ENCODE data around the gene SULT4A1. TPM values are rescaled to one million over a fixed set of nuclear protein-coding genes. Genes with fewer than 3 reads are reported as not detected.

Gene SULT4A1
- total and polyA plus RNA-seq, 2 donors (not counting 1 experiment from before 2014, with no cell fraction given): not detected

GRCh38 chr22:43861529-43861928 is 784 bp downstream of the SULT4A1 start:
- H3K4me2 ChIP-seq (replicated peaks; ENCODE audit: low read depth, low read length, poor library complexity, severe bottlenecking): no peak overlapping the region
- no peak overlapping the region for H3K9ac ChIP-seq (ENCODE audit: low read length)
- no peak overlapping the region for H2AFZ ChIP-seq (ENCODE audit: insufficient read depth, low read depth, low read length, poor library complexity, severe bottlenecking)
- H3K27ac ChIP-seq (ENCODE audit: low read length in 2 of 2): no peak overlapping the region
- H3K4me1 ChIP-seq (ENCODE audit: control insufficient read depth in 2 of 2, insufficient read depth in 2 of 2, low read length in 2 of 2): no peaks in the 10 kb centered on the region
- Mint-ChIP-seq H3K4me3 (peak overlapping the region; percentile 40), H3K9me3 (ENCODE audit: insufficient read depth) (no peaks in the 10 kb centered on the region), H3K27ac (no peak overlapping the region), H3K27me3 (peaks cover 62% of the 10 kb centered on the region), H3K4me1 (peaks cover 4% of the 10 kb centered on the region)
- DNase-seq (no peak), ATAC-seq (ENCODE audit: low read depth) (no peak)
- no peaks in the 10 kb centered on the region for H3K36me3 ChIP-seq (replicated peaks in 1 of 2; ENCODE audit: control extremely low read depth in 1 of 2, control insufficient read depth in 1 of 2, extremely low read depth in 1 of 2, insufficient read depth in 2 of 2, low read length in 1 of 2)
- H3K79me2 ChIP-seq (ENCODE audit: control insufficient read depth, insufficient read depth, low read length): no peaks in the 10 kb centered on the region
- POLR2A ChIA-PET: no interaction called here
- CTCF ChIA-PET: no interaction called here
- intact Hi-C loops (cut with micrococcal nuclease): no loop called here
- no peak overlapping the region for H3K4me3 ChIP-seq (ENCODE audit: control extremely low read depth in 1 of 5, extremely low read depth in 1 of 5, insufficient read depth in 1 of 5, low read depth in 2 of 5, low read length in 4 of 5)
- H3K9me3 ChIP-seq (ENCODE audit: control extremely low read depth in 1 of 3, control insufficient read depth in 2 of 3, insufficient read depth in 1 of 3, low read length in 2 of 3): peaks cover 0 to 11% (median 0%) of the 10 kb centered on the region in 3 donors
- WGBS (ENCODE audit: insufficient coverage): 70% methylated on average over 8 of the region's 9 CpGs
- H4K20me1 ChIP-seq (ENCODE audit: control insufficient read depth, insufficient read depth, low read length, poor library complexity, severe bottlenecking): no peaks in the 10 kb centered on the region
- TF ChIP-seq CTCF (IDR thresholded peaks at IDR 0.05) (no peak), EZH2 (IDR thresholded peaks at IDR 0.05; ENCODE audit: borderline replicate concordance, insufficient read depth, low read depth, low read length, poor library complexity, severe bottlenecking) (no peak)
- peaks cover 0 to 37% (median 18%) of the 10 kb centered on the region in 4 experiments for H3K27me3 ChIP-seq (replicated peaks in 1 of 4; ENCODE audit: control extremely low read depth in 1 of 4, control insufficient read depth in 3 of 4, insufficient read depth in 4 of 4, low read length in 3 of 4)

- POLR2A ChIA-PET: no interaction called here
- peaks cover 0 to 37% (median 18%) of the 10 kb centered on the region in 4 experiments for H3K27me3 ChIP-seq (replicated peaks in 1 of 4; ENCODE audit: control extremely low read depth in 1 of 4, control insufficient read depth in 3 of 4, insufficient read depth in 4 of 4, low read length in 3 of 4)
- 95% methylated on average over 12 of the region's 12 CpGs for WGBS (ENCODE audit: insufficient coverage)
Observed at GRCh38 chr22:43860831-43861230, 1.5 kb downstream of the SULT4A1 start.

More at GRCh38 chr22:43860831-43861230, 1.5 kb downstream of the SULT4A1 start:
- H4K20me1 ChIP-seq (ENCODE audit: control insufficient read depth, insufficient read depth, low read length, poor library complexity, severe bottlenecking): no peaks in the 10 kb centered on the region
- Mint-ChIP-seq H3K27me3 (peaks cover 58% of the 10 kb centered on the region), H3K9me3 (ENCODE audit: insufficient read depth) (peaks cover 3% of the 10 kb centered on the region), H3K4me1 (peaks cover 4% of the 10 kb centered on the region), H3K4me3 (no peak overlapping the region), H3K27ac (no peak overlapping the region)
- TF ChIP-seq EZH2 (IDR thresholded peaks at IDR 0.05; ENCODE audit: borderline replicate concordance, insufficient read depth, low read depth, low read length, poor library complexity, severe bottlenecking): no peak
- no peak for TF ChIP-seq CTCF (IDR thresholded peaks at IDR 0.05)
- no peak overlapping the region for H3K9ac ChIP-seq (ENCODE audit: low read length)
- DNase-seq (no peak), ATAC-seq (ENCODE audit: low read depth) (no peak)
- H3K36me3 ChIP-seq (replicated peaks in 1 of 2; ENCODE audit: control extremely low read depth in 1 of 2, control insufficient read depth in 1 of 2, extremely low read depth in 1 of 2, insufficient read depth in 2 of 2, low read length in 1 of 2): no peaks in the 10 kb centered on the region
- no peak overlapping the region for H2AFZ ChIP-seq (ENCODE audit: insufficient read depth, low read depth, low read length, poor library complexity, severe bottlenecking)
- CTCF ChIA-PET: no interaction called here
- H3K27ac ChIP-seq (ENCODE audit: low read length in 2 of 2): no peak overlapping the region
- H3K9me3 ChIP-seq (ENCODE audit: control extremely low read depth in 1 of 3, control insufficient read depth in 2 of 3, insufficient read depth in 1 of 3, low read length in 2 of 3): peaks cover 0 to 18% (median 0%) of the 10 kb centered on the region in 3 donors
- H3K4me2 ChIP-seq (replicated peaks; ENCODE audit: low read depth, low read length, poor library complexity, severe bottlenecking): no peak overlapping the region
- no peaks in the 10 kb centered on the region for H3K79me2 ChIP-seq (ENCODE audit: control insufficient read depth, insufficient read depth, low read length)
- intact Hi-C loops (cut with micrococcal nuclease): no loop called here
- H3K4me1 ChIP-seq (ENCODE audit: control insufficient read depth in 2 of 2, insufficient read depth in 2 of 2, low read length in 2 of 2): no peaks in the 10 kb centered on the region
- H3K4me3 ChIP-seq (ENCODE audit: control extremely low read depth in 1 of 5, extremely low read depth in 1 of 5, insufficient read depth in 1 of 5, low read depth in 2 of 5, low read length in 4 of 5): no peak overlapping the region

Measured in B cell (primary cell).